Stimulated activated CD4-positive, alpha-beta T cell treated with anti-CD3 and anti-CD28 coated beads, Interleukin-2, amount 100 ng/mL, for 4 hours (primary cell): ENCODE data around the gene STARD3.
A peak's percentile ranks its signal among the peaks of the same experiment; 100 is the strongest.

Experiments used
- DNase-seq: peaks from one replicate; pipeline ENCODE4 v3.0.0-alpha.2; 2020; ENCODE audit warnings: low read depth

Gene STARD3

DNA sequence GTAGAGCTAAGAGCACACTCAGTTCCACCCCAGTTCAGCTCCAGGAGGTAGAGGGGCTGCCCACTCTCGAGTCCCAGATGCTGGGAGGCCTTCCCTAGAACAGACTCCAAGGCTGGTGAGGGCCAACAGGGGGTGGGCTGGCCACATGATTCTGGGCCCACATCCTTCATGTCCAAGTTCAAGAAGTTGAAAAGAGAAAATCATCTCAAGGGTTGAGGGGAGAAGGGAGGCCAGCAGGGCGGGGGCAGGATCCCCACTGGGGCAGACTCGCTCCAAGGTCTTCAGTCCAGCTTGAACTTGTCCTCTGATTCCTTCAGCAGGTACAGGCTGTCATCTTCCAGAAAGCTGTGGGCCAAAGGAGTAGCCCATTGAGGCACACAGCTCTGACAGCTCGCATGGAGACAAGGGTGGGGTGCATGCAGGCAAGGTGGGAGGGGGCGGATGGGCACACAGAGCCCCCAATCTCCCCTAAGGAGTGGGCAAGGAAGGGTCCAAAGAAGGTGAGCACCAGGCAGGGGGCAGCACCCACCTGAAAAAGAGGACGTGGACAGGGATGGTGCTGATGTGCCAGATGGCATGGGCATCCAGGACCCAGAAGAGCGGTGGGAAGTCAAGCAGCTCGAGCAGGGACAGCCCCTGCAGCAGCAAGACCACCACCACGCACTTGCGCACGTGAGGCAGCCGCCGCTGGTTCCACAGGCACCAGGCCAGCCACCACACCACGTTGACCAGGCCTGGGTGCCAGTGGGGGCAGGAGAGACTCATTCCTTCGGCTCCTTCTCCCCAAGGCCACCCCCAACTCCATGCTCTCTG lies 35.8 kb downstream of the STARD3 start:
- no peak for DNase-seq

DNA sequence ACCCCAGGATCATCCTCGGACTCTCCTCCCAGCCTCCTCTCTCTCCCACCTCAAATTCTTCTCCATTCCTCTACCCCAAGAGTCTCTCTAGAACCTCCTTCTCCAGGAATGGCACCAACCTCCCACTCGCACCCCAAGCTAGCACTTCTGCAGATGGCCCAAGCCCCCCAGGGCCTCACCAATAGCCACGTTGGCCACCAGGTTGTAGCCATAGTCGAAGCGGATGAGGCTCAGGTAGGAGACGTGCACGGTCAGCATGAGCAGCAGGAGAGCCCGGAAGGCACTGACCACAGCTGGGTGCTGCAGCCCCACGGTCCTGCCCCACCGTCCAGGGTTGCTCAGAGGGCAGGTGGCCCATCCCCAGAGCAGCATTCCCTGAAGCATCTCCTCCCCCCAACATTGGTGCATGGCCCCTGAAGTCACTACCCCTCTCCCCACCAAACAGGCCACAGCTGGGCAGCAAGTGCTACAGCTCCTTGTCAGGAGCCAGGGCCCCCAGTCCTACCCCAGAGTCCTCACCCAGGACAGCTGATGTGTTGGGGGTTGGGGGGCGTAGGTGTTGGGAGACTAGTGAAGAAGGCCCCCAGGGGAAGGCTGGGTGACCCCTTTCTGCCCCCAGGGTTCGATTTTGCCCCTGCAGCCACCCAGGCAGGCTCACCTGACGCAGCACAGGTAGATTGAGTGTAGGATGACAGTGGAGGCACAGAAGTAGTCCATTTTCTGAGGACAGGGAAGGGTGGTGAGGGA lies 36.6 kb downstream of the STARD3 start:
- DNase-seq = no peak

DNA sequence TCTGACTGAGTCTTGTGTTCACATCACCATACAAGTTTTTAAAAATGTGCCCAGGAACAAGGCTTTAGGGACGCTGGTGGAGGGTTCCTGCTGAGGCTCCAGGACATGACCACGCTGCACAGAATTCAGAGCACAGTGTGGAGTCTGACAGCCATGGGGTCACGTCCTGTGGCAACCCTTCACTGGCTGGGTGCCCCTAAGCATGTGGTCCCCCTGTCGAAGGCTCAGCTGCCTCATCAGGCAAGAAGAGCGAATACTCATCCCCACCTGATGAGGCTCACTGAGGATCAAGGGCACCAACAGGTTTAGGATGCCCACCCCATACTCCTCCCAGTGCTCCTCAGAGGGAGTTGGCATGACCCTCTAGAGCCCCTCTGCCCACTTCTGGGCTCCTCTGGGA lies 37.2 kb downstream of the STARD3 start:
- DNase-seq = no peak

DNA sequence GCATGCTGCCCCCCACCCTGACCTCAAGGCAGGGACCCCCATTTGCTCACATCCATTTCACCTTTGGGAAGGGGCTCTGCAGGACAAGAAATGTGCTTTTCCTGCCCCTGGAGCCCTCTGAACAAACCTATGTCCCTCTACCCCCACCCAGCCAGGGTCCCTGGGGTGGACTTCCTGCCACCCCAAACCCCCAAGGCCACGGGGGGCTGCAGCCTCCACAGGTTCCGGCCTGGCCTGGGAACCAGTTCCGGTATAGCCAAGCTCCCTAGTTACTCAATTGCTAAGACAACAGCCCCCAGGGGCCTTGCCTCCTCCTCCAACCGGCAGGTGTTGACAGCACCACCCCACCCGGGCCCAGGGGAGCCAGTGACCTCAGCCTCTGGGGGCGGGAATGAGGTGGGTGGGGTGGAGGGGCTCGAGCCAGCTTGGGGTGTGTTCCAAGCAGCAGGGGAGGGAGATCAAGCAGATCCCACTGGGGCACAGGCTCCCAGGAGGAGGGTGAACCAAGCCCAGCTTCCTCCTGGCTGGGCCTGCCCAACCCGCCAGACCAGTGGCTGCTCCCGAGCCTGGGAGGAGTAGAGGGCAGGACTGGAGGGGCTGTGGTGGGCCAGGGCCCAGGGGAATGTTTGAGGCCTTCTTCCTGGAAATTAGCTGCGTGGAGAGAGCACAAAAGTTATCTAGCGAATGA lies 37.9 kb downstream of the STARD3 start:
- no peak for DNase-seq

DNA sequence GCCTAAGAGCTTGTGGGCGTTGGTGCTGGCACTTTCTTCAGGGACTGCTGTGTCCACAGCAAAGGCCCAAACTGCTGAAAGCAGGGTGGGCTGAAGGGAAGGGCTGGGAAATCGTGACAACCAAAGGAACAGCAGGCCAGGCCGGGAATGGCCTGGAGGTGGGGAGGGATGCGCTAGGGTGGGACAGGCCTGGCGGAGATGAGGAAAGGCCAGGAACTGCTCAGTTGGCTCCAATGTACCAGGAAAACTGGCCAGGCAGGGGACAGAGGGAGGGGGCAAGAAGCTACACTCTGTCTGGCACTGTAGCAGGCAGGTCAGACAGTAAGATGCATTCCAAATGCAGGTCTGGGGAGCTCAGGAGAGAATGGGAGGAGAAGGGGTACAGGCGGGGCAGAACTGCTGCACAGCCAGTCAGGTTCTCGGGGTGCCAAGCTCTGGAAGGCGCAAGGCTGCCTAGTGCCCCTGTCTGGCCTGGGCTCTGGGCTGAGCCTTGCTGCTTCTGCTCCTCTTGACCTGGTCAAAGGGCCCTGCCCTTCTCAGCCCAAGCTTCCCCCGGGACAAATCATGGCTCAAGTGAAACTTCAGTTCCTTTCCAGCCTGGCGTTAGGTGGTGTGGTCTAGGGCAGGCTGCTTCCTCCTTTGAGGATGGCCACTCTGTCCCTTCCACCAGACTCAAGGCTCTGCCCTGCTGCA lies 38.6 kb downstream of the STARD3 start:
- DNase-seq = no peak

DNA sequence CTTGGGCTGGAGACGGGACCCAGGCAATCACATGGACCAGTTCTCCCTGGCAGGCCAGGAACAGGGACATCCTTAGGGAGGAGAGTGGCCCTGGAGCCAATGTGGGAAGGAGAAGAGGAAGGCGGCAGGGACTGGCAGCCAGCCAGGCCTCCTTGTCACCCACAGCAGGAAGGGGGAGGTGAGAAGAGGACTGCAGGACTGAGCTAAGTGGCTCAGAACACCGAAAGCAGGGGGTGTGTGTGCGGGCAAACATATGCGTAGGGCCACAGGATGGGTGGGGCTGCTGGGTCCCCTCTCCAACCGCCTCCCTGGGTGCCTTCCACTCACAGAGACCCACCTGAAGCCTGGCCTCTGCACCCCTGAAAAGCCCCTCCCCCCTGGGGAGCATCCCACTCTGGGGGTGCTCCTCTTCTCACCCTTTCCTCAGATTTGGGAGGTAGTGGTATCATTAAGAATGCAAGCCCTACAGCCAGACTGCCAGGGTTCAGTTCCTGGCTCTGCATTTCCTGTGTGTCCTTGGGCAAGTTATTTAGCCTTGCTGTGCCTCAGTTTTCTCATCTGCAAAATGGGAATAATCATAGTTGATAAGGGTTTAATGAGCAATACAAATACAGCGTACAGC lies 39.4 kb downstream of the STARD3 start:
- peak; percentile 9 for DNase-seq

DNA sequence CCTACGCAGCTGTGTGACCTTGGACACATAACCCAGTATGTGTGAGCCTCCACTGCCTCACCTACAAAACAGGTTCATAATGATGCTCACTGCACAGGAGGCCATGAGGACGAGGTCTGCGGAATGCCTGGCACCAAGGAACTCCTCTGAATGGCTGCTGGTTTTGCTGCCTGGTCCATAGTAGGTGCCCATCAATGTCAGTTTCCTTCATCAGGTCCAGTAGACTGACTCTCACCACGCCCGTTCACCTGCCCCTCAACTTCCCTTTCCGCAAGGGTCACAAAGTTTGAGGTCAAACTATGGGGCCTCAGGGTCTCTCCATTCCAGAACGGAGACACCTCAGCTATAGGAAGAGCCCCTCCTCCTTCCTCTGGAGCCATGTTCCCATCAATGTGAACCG lies 40.1 kb downstream of the STARD3 start:
- no peak for DNase-seq

DNA sequence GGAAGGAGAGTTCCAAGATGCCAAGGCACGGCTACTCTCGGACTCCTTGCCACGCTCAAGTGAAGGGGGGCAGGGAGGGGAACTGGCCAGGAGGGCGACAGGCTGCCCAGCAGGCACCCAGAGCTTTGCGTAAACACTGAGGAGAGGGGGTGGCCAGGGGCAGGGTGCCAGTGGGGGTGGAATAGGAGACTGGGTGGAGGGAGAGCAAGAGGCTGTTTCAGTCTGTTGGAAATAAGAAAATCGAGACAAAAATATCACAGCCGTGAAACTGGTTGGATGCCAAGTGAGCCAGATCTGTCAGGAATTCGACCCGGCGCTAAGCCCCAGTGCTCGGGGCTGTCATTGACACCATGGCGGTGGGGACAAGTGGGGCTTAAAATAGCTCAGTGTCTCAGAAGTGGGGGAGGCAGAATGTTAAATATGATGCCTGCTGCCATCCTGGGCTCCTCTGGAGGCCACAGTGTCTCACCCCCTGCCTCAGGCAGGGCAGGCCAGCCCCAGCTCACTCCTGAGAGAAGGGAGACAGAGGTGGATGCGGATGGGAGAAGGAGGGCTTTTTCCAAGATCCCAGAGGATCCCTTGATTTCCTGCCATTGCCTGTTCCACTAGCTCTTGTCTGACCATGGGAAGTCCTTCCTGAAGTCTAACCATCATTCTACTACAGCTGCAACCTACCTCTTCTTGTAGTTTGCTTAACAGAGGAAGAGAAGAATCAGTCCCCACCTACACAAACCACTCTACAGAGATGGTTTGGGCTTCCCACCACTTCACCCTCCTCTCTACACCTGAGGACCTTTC lies 40.8 kb downstream of the STARD3 start:
- no peak for DNase-seq

DNA sequence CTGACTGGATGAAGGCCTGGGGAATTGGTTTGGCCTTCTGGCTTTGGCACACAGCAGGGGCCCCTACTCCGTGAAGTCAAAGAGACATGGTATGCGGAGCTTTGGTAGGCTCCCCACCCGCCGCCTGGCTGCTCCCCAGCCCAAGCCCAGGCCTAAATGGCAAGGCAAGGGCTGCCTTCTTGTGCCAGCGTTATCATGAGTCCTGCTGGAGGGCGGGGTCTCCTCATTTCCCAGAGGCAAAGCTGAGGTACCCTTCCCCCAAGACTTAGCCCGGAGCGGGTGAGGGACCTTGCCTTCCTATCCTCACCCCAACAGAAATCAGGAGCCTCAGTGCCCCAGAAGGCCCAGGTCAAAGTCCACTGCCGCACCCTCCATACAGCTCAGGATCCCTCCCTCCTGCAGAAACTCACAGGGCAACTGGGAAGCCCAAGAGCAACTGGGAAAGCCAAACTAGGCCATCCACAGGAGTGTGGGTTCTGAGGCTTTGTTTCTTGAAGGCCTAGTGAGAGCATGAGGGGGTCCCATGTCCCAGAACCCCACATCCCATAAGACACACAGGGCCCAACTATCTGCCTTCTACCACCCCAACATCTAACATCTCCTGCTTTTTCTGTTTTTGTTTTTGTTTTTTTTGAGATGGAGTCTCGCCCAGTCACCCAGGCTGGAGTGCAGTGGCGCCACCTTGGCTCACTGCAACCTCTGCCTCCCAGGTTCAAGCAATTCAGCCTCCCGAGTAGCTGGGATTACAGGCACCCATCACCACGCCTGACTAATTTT lies 41.6 kb downstream of the STARD3 start:
- DNase-seq = no peak

DNA sequence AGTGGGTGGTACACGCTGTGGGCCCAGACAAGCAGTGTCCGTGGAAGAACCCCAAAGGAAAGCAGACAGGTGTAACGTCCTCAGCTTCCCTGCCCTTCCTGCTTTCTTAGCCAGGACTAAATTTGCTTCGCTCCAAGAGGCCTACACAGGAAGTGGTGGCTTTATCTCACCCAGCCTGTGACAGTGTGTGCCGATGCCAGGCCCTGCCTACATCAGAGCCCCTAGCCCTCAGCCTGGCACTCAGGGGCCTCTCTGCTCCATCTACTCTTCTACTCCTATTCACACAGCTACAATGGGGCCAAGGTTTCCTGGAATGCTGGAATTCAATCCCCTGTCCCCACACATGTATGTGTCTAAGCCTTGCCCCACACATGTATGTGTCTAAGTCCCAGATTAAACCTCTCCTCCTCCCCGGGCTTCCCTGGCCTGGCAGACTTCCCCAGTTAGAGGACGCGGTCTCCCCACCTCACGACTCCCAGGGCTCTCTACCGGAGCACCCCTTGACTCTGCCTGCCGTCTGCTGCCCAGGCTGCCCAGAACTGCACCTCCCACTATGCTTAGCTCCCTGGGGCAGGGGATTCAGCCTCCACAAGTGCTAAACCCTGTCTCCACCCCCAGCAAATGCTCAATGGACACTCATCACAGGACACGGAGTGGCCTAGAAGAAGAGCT lies 42.7 kb downstream of the STARD3 start:
- DNase-seq = no peak

DNA sequence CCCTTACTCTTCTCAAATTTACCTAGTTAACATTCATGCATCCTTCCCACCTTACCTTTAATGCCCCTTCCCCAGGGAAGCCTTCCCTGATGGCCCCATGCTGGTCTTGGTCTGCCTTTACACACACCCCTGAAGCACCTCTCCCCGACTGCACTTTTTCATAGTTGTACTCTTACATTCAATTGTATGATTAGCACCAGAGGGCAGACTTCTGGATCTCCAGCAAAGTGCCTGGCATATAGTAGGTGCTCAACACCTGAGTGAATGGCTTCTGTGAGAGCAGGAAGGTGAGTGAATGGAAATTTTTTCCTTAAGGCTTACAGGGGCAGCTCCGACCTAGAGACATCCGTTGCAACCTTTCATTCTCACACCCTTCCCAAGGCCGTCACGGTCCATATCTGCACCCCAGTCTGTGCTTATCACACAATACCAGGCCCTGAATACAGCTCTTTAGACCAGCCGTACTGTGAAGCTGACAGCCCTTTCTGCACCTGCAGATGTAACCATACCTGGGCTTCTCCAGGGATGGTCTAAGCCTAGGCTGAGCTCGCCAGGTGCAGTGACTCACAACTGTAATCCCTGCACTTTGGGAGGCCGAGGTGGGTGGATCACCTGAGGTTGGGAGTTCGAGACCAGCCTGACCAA lies 46.5 kb downstream of the STARD3 start:
- DNase-seq = no peak

DNA sequence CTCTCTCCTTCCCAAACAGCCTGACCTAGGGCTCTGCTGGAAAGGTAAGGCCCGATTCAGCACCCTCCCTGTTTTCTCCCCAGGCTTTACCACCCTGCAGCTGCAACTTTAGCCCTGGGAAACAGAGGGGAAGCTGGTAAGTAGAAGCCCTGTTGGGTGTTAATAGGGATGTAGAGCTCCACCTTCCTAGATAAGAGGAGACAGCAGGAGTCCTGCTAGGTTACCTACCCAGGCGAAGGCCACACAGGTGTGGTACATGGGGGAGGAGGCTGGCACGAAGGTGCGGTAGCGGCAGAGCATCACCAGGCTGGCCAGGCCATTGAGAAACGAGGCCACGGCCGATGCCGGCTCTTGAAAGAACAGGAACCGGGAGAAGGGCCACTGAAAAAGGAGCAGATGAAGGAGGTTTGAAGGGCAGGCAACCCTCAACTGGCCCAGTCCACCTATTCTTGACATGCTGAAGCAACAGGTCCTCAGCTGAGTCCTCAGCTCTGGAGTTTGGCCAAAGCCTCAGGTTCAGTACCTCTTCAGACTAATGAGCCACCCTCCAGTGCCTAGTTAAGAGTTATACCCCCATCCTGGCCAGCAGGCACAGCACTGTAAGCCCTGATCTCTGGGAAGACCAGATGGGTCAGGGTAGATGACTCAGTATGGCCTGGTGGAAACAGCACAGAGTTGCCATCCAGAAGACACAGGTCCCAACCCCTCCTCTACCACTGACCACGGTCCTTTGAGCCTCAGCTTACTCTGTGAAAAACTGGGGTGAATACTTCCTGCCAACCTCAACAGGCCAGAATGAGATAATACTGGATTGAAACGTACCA lies 47.6 kb downstream of the STARD3 start:
- no peak for DNase-seq

DNA sequence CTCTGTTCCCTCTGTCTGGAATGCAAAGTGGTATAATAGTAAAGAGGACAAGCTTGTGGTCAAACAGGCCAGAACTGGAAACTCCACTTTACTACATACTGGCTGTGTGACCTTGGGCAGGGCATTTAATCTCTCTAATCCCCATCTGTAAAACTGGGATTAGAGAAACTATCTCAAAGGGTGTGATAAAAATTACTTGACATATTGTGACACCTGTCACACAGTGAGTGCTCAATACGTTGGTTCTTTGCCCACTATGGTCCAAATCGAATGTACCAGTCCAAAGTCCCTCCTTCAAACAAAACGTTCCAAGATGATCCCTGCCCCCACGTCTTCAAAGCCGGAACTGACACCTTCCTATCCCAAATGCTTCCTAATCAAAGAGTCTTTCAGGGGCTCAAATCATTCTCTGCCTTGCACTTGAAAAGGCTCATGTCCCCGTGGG lies 50.2 kb downstream of the STARD3 start:
- DNase-seq = no peak

DNA sequence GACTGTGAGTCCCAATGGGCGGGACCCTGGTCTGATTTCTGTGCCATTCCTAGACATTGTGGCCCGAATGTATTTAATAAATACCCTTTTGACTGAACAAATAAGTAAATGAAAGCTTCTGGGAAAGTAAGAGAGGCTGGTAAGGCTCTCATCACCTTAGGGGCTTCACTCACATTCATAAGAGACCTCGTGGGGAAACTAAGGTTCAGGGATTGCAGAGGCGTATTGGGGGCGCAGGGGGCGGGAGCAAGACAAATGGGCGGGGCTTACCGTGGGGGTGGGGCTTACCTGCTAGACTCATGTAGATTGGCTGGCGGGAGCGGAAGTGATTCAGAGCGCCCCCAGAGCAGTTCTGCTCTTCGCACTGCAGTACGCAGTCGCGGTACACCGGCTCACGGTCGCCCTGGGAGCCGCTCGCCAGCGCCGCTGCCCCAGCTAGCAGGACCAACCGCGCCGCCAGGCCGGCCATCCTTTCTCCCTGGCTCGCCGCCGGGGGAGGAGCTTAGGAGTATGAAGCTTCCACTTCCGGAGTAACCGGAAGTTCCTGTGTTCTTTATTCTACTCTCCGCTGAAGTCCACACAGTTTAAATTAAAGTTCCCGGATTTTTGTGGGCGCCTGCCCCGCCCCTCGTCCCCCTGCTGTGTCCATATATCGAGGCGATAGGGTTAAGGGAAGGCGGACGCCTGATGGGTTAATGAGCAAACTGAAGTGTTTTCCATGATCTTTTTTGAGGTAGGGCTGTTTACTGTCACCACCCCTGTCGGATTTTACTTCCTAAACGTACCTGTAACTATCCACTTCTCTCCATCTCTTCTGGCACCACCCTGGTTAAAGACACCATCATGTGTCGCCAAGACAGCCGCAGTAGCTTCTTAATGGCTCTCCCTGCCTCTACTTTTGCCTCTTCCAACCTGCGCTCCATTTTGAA lies 50.9 kb downstream of the STARD3 start, which contains the start of gene PGAP3:
Gene PGAP3 (minus strand): TSS at position 512 of the 929 bp plus-strand sequence. CDS start 43 bp downstream, at position 469.
- peak; percentile 73 for DNase-seq

DNA sequence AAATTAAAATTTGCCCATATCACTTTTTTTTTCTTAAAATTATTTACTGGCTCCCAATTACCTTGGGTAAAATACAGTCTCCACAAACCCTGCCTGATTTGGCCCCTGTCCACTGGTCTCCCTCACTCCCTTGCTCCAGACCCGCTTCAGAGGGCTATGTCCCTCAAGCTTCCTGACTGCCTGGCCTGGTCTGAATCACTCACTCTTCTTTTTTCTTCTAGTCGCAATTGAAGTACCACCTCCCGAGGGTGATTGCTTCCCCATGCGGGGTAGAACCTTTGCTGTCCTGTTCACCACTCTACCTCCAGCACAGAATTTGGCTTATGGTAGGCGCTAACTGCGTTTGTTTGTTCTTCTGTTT lies 51.5 kb downstream of the STARD3 start:
- no peak for DNase-seq

DNA sequence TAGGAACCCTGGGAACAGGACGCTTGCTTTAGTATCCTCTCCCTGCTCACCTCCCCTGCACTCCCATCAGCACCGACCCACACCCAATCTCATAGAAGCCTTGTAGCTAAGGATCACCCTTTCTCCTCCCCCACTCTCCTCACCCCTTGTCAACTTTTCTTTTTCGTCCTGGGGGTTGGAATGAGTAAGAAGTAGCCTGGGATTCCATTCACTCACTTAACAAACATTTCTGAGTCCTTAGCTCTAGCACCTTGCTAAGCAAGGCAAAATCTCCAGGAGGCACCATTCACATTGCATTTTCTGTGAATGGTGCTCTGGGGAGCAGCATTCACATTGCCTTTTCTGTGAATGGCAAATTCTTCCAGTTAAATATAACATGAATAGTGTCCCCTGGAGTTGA lies 52.0 kb downstream of the STARD3 start:
- no peak for DNase-seq

DNA sequence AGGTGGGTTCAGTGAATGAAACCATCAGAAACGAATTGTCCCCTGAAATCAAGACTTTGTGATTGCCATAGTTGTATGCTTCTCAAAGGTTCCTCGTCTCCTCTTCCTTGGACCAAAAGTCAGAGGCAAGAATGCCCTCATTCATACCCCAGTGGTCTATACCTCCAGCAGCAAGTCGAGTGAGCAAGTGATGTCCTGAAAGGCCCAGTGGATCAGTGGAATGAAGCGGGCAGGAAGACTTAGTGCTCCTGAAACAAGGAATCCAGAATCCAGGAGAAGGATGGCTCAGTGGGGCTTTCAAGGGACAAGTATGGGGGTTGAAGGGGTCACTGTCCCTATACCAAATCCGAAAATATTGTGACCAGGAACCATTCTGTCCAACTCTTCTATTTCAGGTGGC lies 57.6 kb downstream of the STARD3 start:
- DNase-seq = no peak
